ENCODE data around the gene BTN3A1. TPM values are rescaled to one million over a fixed set of nuclear protein-coding genes. Genes with fewer than 3 reads are reported as not detected.
A peak's percentile ranks its signal among the peaks of the same experiment; 100 is the strongest.
"Not testable (repeated sequence)": the region's sequence is repeated elsewhere in the genome, so short reads cannot be mapped to it uniquely, and the experiment has no call there.

Gene BTN3A1
- total and polyA plus RNA-seq, 4 donors = 22.6 to 29.0 (median 25.7) TPM

DNA sequence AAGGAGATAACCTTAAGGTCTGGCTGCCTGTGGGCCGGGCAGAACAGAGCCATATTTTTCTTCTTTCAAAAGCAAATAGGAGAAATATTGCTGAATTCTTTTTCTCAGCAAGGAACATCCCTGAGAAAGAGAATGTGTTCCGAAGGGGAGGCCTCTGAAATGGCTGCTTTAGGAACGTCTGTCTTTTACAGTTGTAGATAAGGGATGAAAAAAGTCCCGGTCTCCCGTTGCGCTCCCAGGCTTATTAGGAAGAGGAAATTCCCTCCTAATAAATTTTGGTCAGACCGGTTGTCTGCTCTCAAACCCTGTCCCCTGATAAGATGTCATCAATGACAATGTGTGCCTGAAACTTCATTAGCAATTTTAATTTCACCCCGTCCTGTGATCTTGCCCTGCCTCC is 31.6 kb downstream of the BTN3A1 start:
- H3K27ac ChIP-seq (ENCODE audit: low read depth, low read length); H3K36me3 ChIP-seq (ENCODE audit: control insufficient read depth, insufficient read depth, low read length); H3K27me3 ChIP-seq (ENCODE audit: control insufficient read depth, insufficient read depth, low read length); H3K4me3 ChIP-seq (ENCODE audit: low read depth, low read length); H3K4me1 ChIP-seq (ENCODE audit: control insufficient read depth, insufficient read depth, low read length); DNase-seq (ENCODE audit: low read depth in 4 of 6, low spot score in 6 of 6); H3K9me3 ChIP-seq (ENCODE audit: control insufficient read depth, insufficient read depth, low read length): not testable (repeated sequence)
- WGBS (ENCODE audit: insufficient coverage) = 100% methylated on average over 1 of the region's 8 CpGs

DNA sequence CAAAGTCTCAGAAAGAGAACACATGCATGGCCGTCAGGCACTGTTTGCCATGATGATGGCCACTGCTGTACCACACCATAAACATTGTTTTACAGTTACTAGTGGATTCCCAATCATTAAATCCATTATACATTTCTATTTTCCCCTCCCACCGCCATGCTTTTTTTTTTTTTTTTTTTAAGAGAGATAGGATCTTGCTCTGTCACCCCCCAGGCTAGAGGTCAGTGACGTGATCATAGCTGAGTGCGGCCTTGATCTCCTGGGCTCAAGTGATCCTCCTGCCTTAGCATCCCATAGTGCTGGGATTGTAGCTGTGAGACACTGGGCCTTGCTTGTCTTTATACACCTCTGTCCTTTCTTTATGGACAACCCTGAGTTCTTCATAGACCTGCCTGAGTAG is 33.9 kb downstream of the BTN3A1 start:
- no peak for DNase-seq (ENCODE audit: low read depth in 4 of 6, low spot score in 6 of 6)
- 93% methylated on average over 2 of the region's 4 CpGs for WGBS (ENCODE audit: insufficient coverage)
- no peaks in the 10 kb centered on the region for H3K27me3 ChIP-seq (ENCODE audit: control insufficient read depth, insufficient read depth, low read length)
- H3K27ac ChIP-seq (ENCODE audit: low read depth, low read length) = no peak overlapping the region
- H3K4me1 ChIP-seq (ENCODE audit: control insufficient read depth, insufficient read depth, low read length) = no peaks in the 10 kb centered on the region
- no peaks in the 10 kb centered on the region for H3K36me3 ChIP-seq (ENCODE audit: control insufficient read depth, insufficient read depth, low read length)
- H3K4me3 ChIP-seq (ENCODE audit: low read depth, low read length) = no peak overlapping the region
- H3K9me3 ChIP-seq (ENCODE audit: control insufficient read depth, insufficient read depth, low read length) = no peaks in the 10 kb centered on the region

DNA sequence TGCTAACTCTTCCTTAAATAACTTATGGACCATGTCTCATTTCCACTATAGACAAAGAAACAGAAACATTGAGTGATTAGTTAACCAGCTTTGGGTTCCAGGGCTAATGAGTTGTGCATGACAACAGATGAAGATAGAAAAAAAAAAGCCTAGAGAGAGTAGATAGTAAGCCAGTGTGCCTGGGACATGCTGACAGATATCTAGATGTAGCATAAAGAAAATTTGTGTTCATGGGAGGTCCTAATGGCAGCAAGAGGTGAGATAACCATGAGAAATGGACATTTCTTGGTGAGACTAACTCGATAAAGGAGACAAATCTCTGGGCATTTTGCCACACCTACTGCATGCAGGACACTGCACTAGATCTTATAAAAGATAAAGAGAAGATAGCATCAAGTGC is 35.5 kb downstream of the BTN3A1 start:
- no peaks in the 10 kb centered on the region for H3K9me3 ChIP-seq (ENCODE audit: control insufficient read depth, insufficient read depth, low read length)
- DNase-seq (ENCODE audit: low read depth in 4 of 6, low spot score in 6 of 6) = no peak
- no peak overlapping the region for H3K4me3 ChIP-seq (ENCODE audit: low read depth, low read length)
- no peaks in the 10 kb centered on the region for H3K27me3 ChIP-seq (ENCODE audit: control insufficient read depth, insufficient read depth, low read length)
- no peak overlapping the region for H3K27ac ChIP-seq (ENCODE audit: low read depth, low read length)
- H3K36me3 ChIP-seq (ENCODE audit: control insufficient read depth, insufficient read depth, low read length) = no peaks in the 10 kb centered on the region
- H3K4me1 ChIP-seq (ENCODE audit: control insufficient read depth, insufficient read depth, low read length) = no peaks in the 10 kb centered on the region
- no CpG with 5 or more reads among the region's 1 CpG for WGBS (ENCODE audit: insufficient coverage)

DNA sequence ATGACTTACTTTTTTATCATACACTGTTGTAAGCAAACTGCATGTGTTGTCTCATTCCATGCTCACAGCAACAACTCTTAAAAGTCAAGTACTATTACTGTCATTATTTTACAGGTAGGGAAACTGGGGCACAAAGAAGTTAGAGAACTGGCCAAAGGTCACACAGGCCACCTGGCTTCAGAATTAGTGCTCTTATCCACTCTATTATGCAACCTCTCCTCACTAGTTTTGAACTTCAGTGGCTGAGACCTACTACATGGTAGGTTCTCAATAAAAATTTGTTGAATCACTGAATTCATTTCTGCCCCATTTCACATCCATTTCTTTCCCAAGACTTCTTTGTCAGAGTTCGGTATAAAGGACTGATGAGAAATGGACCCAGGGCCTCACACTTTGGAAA is 35.9 kb downstream of the BTN3A1 start:
- no peaks in the 10 kb centered on the region for H3K9me3 ChIP-seq (ENCODE audit: control insufficient read depth, insufficient read depth, low read length)
- no peak for DNase-seq (ENCODE audit: low read depth in 4 of 6, low spot score in 6 of 6)
- 100% methylated on average over 1 of the region's 1 CpG for WGBS (ENCODE audit: insufficient coverage)

DNA sequence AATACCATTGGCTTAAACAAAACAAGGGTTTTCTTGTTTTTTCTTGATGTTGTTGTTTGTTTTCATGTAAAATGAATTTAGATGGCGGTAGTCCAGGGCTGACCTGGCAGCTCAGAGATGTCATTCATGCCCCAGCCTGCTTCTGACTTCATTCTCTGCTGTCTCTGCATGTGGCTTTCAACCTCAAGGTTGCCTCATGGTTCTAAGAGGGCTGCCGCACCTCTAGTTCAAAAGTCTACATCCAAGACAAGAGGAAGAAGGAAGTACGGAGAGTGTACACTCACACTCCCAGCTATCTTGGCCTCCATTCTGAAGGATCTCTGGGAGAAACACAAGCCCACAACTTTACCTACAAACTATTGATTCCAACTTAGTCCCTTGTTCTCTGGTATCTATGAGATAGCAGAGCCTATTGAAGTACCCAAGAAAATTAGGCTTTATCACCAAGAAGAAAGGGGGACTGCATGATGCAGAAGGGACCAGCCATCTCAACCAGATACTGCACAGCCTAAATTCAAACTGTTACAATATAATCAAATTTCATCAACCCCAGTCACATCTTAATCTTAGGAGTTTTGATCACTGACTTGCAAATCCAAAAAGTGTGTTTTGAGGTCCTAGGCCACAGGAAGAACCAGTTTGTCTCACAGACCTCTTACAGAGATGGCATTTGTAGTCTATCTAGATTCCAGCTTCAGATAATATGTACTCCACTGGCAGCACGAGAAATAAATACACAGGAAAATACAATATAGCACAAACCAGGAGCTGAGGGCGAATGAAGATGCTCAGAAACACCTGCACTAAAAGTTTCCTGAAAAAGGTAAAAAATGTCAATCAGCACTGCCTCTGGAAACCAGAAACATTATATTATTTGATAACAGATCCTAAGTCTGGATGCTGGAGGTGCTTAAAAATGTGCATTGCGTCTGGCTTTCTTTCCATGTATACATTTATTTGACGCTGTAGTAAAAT is 37.4 kb downstream of the BTN3A1 start:
- H3K9me3 ChIP-seq (ENCODE audit: control insufficient read depth, insufficient read depth, low read length) = no peaks in the 10 kb centered on the region
- H3K27ac ChIP-seq (ENCODE audit: low read depth, low read length) = peak overlapping the region; percentile 84
- H3K4me3 ChIP-seq (ENCODE audit: low read depth, low read length) = peak overlapping the region; percentile 52
- no peaks in the 10 kb centered on the region for H3K36me3 ChIP-seq (ENCODE audit: control insufficient read depth, insufficient read depth, low read length)
- no peaks in the 10 kb centered on the region for H3K27me3 ChIP-seq (ENCODE audit: control insufficient read depth, insufficient read depth, low read length)
- DNase-seq (ENCODE audit: low read depth in 4 of 6, low spot score in 6 of 6) = no peak
- 90% methylated on average over 4 of the region's 7 CpGs for WGBS (ENCODE audit: insufficient coverage)
- no peaks in the 10 kb centered on the region for H3K4me1 ChIP-seq (ENCODE audit: control insufficient read depth, insufficient read depth, low read length)

More for the DNA sequence above, 35.9 kb downstream of the BTN3A1 start:
- Histone ChIP-seq H3K4me1 (ENCODE audit: control insufficient read depth, insufficient read depth, low read length) (no peaks in the 10 kb centered on the region), H3K36me3 (ENCODE audit: control insufficient read depth, insufficient read depth, low read length) (no peaks in the 10 kb centered on the region), H3K27ac (ENCODE audit: low read depth, low read length) (no peak overlapping the region), H3K27me3 (ENCODE audit: control insufficient read depth, insufficient read depth, low read length) (no peaks in the 10 kb centered on the region), H3K4me3 (ENCODE audit: low read depth, low read length) (no peak overlapping the region)

DNA sequence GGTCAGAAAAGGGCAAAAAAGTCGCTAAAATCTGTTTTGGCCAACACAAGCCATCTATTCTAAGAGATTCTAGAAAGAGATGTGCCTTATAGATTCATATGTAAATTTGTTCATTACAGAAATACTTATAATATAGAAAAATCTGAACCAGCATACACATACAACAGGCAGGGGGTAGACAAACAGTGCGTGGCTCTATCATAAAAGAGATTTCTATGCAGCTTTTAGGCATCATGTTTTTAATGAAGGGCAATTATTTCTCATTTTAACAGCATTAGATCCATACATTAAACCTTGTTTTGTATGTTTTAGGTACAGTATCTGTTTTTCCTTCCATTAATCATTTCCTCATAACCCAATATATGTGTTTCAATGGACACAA is 38.9 kb downstream of the BTN3A1 start:
- WGBS (ENCODE audit: insufficient coverage) = no CpG with 5 or more reads among the region's 2 CpGs

DNA sequence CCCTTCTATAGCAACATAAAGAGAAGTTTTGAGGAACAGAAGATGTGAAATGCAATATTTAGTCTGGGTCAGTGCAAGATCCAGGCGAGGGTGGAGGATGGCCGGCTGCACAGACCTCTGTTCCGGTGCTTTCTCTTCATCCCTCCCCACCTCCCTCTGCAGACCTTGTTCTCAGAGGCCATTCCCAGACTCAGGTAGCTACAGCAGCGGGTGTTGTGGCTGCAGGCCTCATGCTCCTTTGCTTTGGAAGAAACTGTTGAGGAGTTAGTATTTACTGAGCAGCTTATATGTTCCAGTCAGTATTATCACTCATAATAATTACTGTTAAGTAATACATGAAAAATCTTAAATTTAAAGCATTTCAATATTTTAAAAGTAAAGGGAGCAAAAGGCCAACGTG is 39.9 kb downstream of the BTN3A1 start:
- DNase-seq (ENCODE audit: low read depth in 4 of 6, low spot score in 6 of 6) = no peak
- no peak overlapping the region for H3K4me3 ChIP-seq (ENCODE audit: low read depth, low read length)

More for the DNA sequence above, 38.9 kb downstream of the BTN3A1 start:
- peak overlapping the region; percentile 52 for H3K4me3 ChIP-seq (ENCODE audit: low read depth, low read length)
- H3K36me3 ChIP-seq (ENCODE audit: control insufficient read depth, insufficient read depth, low read length) = no peaks in the 10 kb centered on the region
- no peaks in the 10 kb centered on the region for H3K9me3 ChIP-seq (ENCODE audit: control insufficient read depth, insufficient read depth, low read length)
- no peaks in the 10 kb centered on the region for H3K27me3 ChIP-seq (ENCODE audit: control insufficient read depth, insufficient read depth, low read length)
- DNase-seq (ENCODE audit: low read depth in 4 of 6, low spot score in 6 of 6) = no peak
- peak overlapping the region; percentile 84 for H3K27ac ChIP-seq (ENCODE audit: low read depth, low read length)
- H3K4me1 ChIP-seq (ENCODE audit: control insufficient read depth, insufficient read depth, low read length) = no peaks in the 10 kb centered on the region

DNA sequence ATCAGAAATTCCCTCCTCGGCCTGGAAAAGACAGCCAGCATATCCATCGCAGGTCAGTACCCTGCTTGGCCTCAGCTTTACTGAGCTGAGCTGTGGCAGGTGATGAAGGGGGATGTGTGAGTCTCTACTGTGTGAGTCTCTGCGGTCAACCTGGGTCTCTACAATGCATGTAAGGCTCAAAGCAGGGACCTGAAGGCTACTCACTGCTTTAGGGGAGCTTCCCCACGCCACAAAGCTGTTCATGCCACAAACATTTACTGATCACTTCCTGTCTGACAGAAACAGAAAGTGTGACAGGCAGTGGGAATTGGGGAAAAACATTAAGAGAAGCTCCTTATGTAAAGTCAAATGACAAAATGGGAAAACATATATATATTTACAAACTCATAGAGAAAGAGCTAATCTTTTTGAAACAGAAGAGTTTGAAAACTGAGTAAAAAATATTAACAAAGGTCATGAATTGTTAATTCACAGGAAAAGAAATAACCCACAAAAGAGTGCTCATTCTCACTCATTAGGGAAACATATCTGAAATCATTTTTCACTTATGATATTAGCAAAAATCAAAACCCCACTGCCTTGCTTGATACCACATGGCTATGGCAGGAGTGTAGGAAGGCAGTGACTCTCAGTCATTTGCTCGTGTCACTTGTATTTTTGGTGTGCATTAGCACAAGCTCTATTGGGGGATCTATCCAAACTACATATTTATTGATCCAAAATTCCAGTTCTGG is 44.0 kb downstream of the BTN3A1 start:
- Histone ChIP-seq H3K27me3 (ENCODE audit: control insufficient read depth, insufficient read depth, low read length) (no peaks in the 10 kb centered on the region), H3K9me3 (ENCODE audit: control insufficient read depth, insufficient read depth, low read length) (no peaks in the 10 kb centered on the region), H3K27ac (ENCODE audit: low read depth, low read length) (no peak overlapping the region), H3K4me3 (ENCODE audit: low read depth, low read length) (no peak overlapping the region), H3K4me1 (ENCODE audit: control insufficient read depth, insufficient read depth, low read length) (no peaks in the 10 kb centered on the region), H3K36me3 (ENCODE audit: control insufficient read depth, insufficient read depth, low read length) (no peaks in the 10 kb centered on the region)
- DNase-seq (ENCODE audit: low read depth in 4 of 6, low spot score in 6 of 6) = no peak
- WGBS (ENCODE audit: insufficient coverage) = 80% methylated on average over 1 of the region's 5 CpGs

More for the DNA sequence above, 39.9 kb downstream of the BTN3A1 start:
- Histone ChIP-seq H3K4me1 (ENCODE audit: control insufficient read depth, insufficient read depth, low read length) (no peaks in the 10 kb centered on the region), H3K9me3 (ENCODE audit: control insufficient read depth, insufficient read depth, low read length) (no peaks in the 10 kb centered on the region), H3K27ac (ENCODE audit: low read depth, low read length) (no peak overlapping the region), H3K27me3 (ENCODE audit: control insufficient read depth, insufficient read depth, low read length) (no peaks in the 10 kb centered on the region), H3K36me3 (ENCODE audit: control insufficient read depth, insufficient read depth, low read length) (no peaks in the 10 kb centered on the region)
- no CpG with 5 or more reads among the region's 5 CpGs for WGBS (ENCODE audit: insufficient coverage)

DNA sequence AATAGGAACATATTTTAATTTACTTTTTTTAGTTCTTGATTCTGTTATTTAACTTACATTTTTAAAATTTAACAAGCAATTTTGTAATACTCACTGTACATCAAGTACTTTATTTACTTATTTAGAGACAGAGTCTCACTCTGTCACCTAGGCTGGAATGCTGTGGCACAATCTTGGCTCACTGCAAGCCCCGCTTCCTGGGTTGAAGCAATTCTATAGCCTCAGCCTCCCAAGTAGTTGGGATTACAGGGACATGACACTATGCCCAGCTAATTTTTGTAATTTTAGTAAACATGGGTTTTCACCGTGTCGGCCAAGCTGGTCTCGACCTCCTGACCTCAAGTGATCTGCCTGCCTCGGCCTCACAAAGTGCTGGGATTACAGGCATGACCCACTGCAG is 45.2 kb downstream of the BTN3A1 start:
- 90% methylated on average over 4 of the region's 5 CpGs for WGBS (ENCODE audit: insufficient coverage)
- H3K27ac ChIP-seq (ENCODE audit: low read depth, low read length) = no peak overlapping the region
- H3K27me3 ChIP-seq (ENCODE audit: control insufficient read depth, insufficient read depth, low read length) = no peaks in the 10 kb centered on the region
- no peak overlapping the region for H3K4me3 ChIP-seq (ENCODE audit: low read depth, low read length)
- H3K9me3 ChIP-seq (ENCODE audit: control insufficient read depth, insufficient read depth, low read length) = no peaks in the 10 kb centered on the region
- no peaks in the 10 kb centered on the region for H3K4me1 ChIP-seq (ENCODE audit: control insufficient read depth, insufficient read depth, low read length)
- H3K36me3 ChIP-seq (ENCODE audit: control insufficient read depth, insufficient read depth, low read length) = no peaks in the 10 kb centered on the region
- DNase-seq (ENCODE audit: low read depth in 4 of 6, low spot score in 6 of 6) = no peak
